Kidney capillary endothelial cell (primary cell): ENCODE measurements around the gene CLDN6.

ENCODE experiments used
- DNase-seq: peaks from one replicate; pipeline ENCODE4 v3.0.0-alpha.2; 2018; ENCODE audit warnings: low spot score

CLDN6 gene

DNA sequence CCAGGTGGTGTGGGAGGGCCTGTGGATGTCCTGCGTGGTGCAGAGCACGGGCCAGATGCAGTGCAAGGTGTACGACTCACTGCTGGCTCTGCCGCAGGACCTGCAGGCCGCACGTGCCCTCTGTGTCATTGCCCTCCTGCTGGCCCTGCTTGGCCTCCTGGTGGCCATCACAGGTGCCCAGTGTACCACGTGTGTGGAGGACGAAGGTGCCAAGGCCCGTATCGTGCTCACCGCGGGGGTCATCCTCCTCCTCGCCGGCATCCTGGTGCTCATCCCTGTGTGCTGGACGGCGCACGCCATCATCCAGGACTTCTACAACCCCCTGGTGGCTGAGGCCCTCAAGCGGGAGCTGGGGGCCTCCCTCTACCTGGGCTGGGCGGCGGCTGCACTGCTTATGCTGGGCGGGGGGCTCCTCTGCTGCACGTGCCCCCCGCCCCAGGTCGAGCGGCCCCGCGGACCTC is 4.5 kb downstream of the CLDN6 start:
- no peak for DNase-seq

DNA sequence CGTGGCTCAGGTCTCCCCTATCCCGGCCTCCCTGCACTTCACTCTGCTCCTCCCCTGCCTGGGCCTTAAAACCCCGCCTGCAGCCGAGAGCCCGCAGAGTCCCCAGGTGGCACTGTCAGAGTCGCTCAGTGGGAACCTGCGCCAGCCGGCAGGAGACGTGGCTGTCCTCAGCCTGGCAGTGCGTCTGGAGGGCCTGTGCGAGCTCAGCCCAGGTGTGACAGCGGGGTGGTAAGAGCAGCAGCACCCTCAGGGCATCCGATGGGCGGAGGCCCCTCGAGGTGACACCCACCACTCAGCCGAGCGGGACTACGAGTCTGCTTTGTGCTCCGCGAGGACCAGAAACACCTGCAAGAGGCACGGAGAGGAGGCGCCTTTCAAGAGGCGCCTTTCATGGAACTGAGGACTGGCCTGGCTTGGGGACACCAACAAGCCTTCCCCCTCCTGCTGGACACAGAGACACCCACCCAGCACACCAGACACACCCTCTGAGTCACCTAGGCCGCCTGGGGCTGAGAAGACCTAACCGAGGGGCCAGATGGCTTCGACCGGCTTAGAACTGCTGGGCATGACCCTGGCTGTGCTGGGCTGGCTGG is 5.1 kb downstream of the CLDN6 start, which contains the start of gene CLDN9:
CLDN9 (plus strand) TSS at position 96 of the 593 bp plus-strand sequence; CDS start at position 536, 440 bp downstream.
- no peak for DNase-seq

DNA sequence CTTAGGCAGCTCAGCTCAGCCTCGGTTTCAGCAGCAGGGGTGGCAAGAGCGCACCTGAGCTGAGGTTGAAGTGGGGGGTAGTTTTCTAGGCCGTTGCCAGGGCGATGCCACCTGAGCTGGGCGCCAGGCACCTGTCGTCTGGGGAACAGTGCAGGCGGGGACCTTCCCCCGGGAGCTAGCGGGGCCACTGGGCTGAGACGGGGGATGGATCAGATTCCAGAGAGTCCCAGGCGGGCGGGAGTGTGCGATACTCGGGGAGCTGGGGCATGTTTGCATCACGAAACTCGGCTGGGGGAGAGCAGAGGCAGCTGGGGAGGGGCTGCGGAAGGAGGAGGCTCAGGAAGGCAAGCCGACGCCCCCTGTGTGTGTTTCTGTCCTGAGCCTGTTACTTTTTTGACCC is 5.7 kb downstream of the CLDN6 start:
- no peak for DNase-seq

DNA sequence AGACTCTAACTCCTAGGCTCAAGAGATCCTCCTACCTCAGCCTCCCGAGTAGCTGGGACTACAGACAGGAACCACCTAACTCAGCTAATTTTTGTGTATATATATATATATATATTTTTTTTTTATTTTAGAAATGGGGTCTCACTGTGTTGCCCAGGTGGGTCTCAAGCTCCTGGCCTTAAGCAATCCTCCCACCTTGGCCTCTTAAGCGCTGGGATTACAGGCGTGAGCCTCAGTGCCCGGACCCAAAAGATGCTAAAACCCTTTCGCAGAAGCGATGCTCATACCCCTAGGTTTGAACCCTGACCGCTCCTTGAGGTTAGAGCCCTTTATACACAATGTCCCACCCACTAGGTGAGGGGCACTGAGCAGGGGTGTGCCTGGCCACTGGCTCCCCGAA is 7.5 kb downstream of the CLDN6 start:
- DNase-seq = no peak

DNA sequence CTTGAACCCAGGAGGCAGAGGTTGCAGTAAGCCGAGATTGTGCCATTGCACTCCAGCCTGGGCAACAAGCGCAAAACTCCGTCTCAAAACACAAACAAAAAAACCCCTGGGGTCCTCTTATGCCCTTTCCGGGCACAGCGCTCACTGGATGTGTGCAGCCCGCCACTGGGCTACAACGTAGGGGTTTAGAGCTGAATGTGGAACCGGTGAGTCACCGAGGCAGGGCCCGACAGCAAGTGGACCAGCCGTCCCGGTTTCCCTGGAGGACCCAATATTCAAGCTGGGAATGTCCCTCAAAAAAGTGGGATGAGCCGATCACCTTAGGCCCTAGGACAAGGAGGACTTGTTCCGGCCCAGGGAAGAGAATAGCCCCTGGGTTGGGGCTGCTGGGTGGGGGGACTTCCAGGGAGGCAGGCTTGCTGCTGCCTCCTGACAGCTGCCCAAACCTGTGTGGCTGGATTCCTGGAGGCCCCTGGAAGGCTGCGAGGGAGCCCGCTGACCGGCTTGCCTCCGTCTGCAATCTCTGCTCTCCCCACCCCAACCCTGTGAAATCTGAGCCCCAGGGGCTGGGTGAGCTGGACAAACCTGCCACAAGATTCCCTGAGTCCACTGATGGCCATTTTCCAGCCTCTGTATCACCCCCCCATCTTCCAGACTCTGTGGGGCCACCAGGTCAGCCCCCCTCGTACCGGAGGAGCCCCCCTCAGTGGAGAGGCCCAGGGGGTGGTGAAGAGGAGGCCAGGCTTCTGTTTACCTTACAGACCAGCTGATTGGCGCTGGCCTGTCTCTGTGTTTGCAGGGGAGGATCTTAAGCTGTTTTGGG is 8.2 kb downstream of the CLDN6 start:
- DNase-seq = no peak

DNA sequence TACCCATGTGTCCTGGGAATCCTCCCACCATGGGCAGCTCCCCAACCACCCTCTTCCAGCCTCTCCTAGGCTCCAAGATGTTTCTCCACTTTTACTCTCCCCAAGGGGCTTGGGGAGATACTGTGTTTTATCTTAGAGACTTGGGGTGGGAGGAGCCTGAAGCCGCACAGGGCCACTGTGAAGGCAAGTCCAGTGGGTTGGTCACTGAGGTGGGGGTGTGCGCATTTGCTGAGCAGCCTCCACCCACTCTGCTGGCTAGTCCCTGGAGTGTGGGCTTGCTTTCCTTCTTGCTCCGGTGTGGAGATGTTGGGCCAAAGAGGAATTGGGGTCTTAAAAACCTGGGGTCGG is 9.3 kb downstream of the CLDN6 start:
- no peak for DNase-seq

DNA sequence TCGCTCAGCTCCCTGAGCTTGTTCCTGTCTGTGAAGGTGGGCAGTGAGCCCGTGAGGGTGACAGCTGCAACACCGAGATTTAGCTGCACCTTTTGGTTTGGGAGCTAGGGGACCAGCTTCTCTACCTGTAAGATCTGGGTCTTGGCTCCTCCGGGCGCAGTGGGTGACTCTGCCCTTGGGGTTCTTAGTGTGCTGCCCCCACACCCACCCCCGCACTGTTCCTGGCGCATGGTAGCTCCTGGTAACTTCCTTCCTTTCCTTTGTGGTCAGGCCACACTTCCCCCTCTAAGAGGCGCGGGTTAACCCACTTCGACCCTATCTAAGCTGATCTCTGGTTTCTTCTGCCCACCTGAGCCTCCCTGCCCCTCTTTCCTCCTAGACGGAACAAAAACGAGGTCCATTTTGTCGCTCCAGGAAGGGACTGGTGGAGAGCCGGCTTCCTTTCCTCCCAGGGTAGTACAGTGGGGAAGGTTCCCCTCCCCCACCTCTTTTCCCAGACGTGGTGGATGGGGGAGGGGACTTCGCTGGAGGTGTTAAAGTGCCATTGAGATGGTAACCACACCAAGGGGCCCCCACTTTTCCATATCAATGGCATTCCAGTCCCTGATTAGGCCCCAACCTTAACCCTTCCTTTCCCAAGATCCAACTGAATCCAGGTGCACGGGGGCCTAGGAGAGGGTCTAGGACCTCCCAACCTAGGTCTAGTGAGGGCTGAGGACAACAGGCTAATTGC is 9.9 kb downstream of the CLDN6 start:
- DNase-seq = no peak

DNA sequence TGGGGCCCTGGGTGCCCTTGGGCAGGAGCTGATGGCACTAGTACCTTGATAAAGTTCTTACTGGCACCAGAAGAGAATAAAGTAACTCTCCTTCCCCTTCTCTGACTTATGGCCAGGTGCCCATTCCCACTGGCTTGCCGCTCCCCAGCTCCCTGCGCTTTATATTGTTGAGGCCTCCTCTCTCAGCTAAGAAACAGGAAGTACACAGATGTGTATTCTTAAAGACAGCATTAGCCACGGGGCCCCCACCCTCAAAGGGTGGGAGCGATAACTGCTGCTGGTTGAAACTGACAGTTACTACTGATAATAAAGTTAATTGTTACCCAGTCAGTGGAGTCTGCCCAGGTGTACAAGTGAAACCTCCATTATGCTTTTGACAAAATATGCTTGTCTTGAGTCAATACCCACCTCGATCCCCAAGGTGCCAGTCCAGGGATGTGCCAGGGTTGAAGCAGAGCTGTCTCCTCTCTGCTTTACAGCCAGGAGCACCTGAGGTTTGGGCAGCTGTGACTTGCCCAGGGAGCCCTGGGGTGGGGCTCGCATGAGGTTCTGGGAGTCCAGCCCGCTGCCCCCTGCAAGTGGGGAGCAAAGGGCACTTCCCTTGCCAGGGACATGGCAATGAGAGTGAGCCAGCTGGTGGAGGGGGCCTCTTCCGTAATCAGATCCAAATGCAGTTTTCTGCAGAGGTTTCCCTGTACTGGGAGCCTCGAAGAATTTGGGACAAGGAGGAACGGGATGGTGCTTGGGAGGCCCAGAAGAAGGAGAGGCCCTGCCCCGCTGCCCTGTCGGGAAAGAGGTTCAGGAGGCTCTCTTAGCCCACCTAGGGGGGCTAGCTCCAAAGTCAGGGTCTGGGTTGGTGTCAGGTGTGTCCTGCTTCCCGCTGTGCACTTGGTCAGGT is 10.7 kb downstream of the CLDN6 start:
- no peak for DNase-seq

DNA sequence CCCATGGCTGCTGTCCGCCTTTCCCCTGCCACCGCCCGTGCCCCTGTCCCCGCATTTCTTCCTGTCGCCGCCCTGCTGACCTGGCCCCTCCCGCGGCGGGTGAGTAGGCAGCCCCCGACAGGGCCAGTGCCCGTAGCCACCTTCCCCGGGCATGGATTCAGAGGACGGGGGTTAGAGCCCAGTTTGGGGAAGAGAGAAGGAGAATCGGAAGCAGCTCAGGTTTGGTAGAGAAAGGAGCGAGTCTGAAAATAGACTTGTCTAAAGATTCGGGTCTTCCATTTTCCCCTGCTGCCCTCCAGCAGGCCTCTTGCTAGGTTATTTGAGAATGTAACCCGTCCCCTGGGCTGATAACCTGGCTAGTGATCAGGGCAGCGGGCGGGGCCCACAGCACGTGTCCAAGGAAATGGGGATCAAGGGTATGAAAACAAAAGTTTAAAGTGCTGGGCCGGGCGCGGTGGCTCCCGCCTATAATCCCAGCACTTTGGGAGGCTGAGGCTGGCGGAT is 13.2 kb downstream of the CLDN6 start:
- DNase-seq = no peak

DNA sequence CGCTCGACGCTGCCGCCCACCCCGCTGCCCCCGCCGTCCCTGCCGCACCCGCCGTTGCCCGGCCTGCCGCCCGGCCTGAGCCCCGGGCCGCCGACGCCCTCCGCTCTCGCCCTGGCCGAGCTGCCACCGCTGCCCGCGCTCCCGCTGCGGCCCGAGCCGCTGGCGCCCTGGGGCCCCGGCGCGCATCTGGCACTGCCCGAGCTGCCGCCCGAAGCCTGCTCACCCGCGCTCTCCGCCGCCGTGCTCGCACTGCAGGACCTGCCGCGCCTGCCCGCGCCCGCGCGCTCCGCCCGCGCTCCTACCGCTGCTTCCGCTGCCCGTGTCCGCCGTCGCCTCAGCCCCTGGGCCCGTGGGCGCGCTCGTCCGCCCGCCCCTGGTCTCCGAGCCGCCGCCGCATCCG is 13.7 kb downstream of the CLDN6 start:
- no peak for DNase-seq

DNA sequence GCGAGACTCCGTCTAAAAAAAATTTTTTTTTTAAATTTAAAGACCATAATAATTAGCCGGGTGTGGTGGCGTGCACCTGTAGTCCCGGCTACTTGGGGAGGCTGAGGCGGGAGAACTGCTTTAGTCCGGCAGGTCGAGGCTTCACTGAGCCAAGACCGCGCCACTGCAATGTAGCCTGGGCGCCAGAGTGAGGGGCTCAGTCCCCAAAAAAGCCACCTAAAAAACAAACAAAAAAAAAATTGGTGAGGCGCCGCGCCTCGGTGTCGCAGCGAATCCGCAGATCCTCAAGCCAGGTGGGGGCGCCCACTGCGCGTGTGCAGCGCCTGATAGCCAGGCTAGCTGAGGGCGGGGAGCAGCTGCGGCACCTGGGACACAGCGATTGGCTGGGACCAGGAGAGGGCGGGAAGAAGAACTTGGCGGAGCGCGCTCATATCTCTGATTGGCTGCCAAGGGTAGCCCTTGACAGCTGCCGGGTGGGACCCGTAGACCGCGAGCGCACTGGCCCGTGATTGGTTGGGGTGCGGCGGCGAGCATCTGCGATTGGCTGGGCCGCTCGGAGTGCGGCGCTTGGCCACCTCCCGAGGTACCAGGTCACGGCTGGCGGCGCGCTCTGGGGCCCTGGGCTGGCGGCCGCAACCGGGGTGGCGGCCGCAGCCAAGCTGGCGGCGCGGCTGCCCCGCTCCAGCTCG is 14.3 kb downstream of the CLDN6 start:
- DNase-seq = peak; percentile 99

DNA sequence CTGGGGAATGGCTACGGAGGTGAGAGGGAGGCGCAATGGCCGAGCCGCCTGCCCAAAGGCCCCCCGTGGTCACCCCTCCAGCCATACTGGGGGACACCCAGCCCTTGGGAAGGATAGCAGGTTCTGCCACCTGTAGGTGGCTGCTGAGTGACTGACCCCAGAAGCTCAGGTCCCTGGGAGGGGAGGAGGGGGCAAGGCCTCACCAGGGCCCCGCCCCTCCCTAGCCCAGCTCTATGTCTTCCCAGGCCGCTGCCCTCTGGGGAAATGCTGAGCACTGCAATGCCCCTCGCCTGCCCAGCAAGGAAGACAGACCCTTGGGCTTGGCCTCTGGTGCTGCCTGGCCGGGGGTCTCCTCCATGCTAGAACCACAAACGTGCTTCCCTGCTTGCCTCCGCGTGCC is 16.7 kb downstream of the CLDN6 start:
- DNase-seq = no peak

DNA sequence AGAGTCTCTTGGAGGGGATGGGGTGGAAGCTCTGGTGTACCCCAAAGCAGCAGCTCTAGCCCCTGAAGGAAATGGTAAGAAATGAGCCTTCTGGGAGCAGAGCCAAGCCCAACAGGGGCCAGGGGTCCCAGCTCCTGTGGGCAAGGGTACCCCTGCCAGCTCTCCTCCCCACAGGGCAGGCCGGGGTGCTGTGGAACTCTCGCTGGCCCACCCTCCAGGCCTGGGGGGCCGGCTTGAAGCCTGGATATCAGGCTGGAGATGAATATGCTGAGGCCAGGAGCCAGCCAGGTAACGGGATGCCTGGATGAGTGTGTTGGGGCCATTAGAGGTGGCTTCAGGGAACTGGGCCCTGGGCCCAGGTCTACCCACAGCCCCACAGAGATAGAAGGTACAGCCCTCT is 17.4 kb downstream of the CLDN6 start:
- DNase-seq = no peak

DNA sequence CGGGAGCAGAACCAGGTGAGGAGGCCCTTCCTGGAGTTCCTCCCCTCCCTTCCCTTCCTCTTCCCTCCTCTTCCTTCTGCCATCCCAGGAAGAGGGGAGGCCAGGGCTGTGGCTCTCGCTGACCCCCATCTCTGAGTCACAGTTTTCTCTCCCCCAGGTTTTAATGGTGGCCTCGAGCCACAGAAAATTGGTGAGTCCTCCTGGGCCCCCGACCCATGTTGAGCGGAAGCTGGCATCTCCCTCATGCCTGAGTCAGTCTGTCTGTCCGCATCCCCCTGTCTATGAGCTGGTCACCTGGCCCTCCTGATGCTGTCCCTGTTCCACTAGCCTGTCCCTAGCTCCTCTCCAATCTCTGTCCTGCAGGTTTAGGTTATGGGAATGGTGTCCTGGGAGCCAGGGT is 18.1 kb downstream of the CLDN6 start:
- no peak for DNase-seq

DNA sequence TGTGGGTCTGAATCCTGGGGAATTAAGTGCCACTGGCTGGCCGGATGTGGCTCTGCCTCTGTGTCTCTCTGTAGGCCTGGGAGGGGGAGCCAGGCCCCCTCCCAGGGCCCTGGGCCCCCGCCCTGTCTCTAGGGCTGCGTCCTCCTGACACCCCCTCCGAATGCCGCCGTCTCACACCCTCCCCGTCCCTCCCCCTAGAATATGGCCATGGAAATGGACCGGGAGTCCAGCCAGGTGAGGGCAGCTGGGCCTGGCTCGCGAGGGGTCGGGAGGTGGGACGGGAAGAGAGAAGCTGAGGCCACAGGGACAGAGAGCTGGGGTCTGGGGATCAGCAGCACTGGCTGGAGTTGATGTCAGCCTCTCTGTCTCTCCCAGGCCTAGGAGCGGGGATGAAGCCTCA is 21.7 kb downstream of the CLDN6 start:
- no peak for DNase-seq

DNA sequence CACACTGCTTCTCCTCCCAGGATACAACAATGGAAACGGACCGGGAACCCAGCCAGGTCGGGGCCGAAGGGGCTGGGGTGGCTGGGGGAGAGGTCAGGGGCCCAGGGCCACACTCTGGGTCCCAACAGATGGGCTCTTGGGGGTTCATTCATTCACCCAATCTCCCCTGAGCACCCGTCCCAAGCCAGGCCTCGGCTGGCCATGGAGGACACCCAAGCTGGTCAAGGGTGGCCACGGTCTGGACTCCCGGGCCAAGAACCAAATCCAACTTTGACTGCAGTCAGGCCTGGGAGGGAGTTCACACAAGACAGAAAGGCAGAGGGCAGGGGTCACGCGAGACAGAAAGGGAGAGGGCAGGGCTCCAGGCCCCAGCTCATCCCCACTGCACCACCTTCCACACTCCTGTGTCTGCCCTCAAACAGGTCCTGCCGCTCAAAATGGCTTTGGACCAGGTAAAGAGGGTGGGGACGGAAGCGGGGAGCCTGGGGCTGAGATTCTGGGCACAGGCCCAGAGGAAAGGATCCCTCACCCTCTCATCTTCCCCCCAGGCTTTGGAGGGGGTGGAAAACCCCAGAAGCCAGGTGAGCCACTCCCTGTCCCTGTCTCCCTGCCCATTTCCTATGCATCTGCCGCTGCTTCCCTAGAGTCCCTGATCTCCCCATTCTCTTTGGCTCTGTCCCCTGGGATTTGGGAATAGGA is 25.5 kb downstream of the CLDN6 start:
- DNase-seq = no peak

DNA sequence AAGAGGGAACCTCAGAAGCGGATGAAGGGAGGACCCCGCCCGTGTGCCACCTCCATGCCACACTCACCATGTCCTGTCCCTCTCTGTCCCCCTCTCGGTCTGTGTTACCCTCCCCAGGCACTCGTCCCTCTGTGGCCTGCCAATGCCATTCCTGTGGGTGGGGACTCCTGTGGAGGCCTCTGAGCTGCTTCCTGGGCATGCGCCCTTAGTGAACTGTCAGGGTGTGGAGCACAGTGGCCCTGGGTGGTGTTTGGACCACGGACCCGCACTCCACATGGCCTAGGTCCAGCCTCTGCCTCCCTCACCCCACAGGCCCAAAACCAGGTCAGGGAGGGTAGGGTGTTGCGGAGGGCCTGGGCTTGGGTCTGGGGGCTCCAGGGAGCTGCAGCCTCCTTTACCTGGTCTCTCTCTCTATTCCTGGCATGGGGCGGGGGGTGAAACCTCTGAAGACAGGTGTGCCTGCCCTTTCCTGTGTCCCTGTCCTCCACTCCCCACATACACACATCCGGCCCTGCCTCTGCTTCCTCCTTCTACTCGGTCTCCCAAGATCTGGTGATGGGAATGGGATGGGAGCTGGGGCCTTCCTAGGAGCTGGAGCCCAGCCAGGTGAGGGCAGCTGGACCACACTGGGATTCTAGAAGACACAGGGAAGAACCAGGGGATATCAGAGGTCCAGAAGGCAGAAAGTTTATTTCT is 26.3 kb downstream of the CLDN6 start:
- no peak for DNase-seq

DNA sequence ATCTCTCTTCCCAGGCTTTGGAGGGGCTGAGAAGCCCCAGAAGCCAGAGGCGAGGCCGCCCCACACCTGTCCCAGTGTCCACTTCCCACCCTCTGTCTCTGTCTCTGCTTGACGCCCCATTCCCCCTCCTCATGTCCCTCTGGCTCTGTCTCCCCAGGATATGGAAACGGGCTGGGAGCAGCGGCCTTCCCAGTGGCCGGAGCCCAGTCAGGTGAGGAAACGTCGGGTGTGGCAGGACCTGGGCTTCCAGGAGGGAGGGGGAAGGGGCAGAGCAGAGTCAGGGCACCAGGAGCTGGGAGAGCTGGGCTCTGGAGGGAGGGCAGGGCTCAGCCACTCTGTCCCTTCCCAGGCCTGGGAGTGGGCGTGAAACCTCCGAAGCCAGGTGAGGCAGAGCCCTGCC is 27.1 kb downstream of the CLDN6 start:
- DNase-seq = no peak

DNA sequence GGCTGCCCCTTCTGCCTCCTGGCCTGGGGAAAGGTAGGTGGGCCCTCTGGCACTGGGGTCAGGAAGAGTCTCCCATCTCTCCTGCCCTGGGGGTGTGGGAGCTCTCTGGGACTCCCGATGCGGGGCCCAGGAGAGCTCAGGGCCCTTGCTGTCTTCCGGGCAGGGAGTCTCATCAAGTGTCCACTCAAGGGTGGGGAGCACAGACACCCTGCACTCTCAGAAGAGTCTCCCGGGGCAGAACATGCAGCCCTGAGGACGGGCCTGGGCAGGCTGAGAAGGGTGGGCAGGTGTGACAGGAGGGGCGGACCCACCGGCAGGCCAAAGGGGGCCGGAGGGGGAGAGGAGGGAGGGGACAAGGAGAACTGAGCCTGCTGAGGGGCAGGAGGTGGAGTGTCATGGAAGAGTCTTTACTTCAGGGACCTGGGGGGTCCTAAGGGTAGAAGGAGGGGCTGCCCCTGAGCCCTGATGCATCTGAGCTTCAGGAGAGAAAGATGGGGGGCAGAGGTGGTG is 29.3 kb downstream of the CLDN6 start:
- DNase-seq = no peak

DNA sequence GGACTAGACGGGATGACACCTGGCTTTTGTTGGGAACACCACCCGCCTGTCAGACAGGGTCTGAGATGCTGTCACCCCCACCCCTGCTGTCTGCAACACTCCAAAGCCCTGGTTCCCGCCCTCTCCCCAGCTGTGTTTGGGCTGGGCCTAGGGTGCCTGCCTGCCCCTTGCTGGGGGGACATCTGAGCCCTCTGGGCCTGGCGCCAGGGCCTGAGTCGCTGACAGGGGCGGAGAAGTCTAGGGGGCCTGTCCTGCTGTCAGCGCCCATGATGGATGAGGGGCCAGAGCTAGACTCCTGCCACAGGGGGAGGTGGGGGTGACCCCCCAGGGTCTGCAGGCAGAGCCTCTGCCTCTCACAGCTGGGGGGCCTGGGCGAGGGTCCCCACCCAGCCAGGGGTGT is 30.1 kb downstream of the CLDN6 start:
- no peak for DNase-seq
